Retinal pigment epithelial cell (primary cell): ENCODE data around the gene SH2D2A.
"Not testable (repeated sequence)": the region's sequence is repeated elsewhere in the genome, so short reads cannot be mapped to it uniquely, and the experiment has no call there.

Experiments
- DNase-seq: peaks from one replicate; pipeline ENCODE4 v3.0.0-alpha.2; 2010; ENCODE audit warnings: low read depth
- H3K4me3 ChIP-seq: 2 replicates; pipeline ENCODE4 v1.5.1; 2011; ENCODE audit warnings: mild to moderate bottlenecking, low read length, control low read depth, moderate library complexity
- CTCF ChIP-seq: conservative IDR thresholded peaks from 2 replicates; pipeline ENCODE4 v1.5.1; 2011; ENCODE audit warnings: low read depth, low read length, control low read depth, inconsistent platforms

Gene SH2D2A

GRCh38 chr1:156767879-156768604, 48.6 kb downstream of the SH2D2A start:
- H3K4me3 ChIP-seq, result peak overlapping the region; percentile 78
- DNase-seq, result no peak
- no peak for TF ChIP-seq CTCF

- peak within 1 kb of the TSS; percentile 78 for H3K4me3 ChIP-seq
- TF ChIP-seq CTCF, result no peak
- DNase-seq, result peak; percentile 100
These were observed 49.4 kb downstream of the SH2D2A start, which contains the start of gene PRCC for GRCh38 chr1:156767101-156767878. Gene PRCC, plus strand, starts transcription at chr1:156767535. Its CDS starts 237 bp downstream, at chr1:156767772.

- DNase-seq, result no peak
- no peak for TF ChIP-seq CTCF
- peak overlapping the region; percentile 78 for H3K4me3 ChIP-seq
These were observed 50.1 kb downstream of the SH2D2A start for GRCh38 chr1:156766298-156767100.

GRCh38 chr1:156765666-156766065, 51.0 kb downstream of the SH2D2A start:
- H3K4me3 ChIP-seq, result no peak overlapping the region

GRCh38 chr1:156765136-156765535, 51.5 kb downstream of the SH2D2A start:
- H3K4me3 ChIP-seq, DNase-seq: not testable (repeated sequence)

More at GRCh38 chr1:156765666-156766065, 51.0 kb downstream of the SH2D2A start:
- no peak for DNase-seq
- no peak for TF ChIP-seq CTCF

GRCh38 chr1:156760796-156761104, 55.9 kb downstream of the SH2D2A start:
- no peak for DNase-seq
- no peak for TF ChIP-seq CTCF
- H3K4me3 ChIP-seq, result no peak overlapping the region

GRCh38 chr1:156760092-156760795, 56.4 kb downstream of the SH2D2A start:
- TF ChIP-seq CTCF, result no peak
- no peak overlapping the region for H3K4me3 ChIP-seq
- no peak for DNase-seq

- not testable (repeated sequence) for DNase-seq, H3K4me3 ChIP-seq
These were observed 58.9 kb downstream of the SH2D2A start for GRCh38 chr1:156757572-156758253.
